Tibial nerve (tissue), 4 donors: Measurements from ENCODE around the gene ATAD3A. TPM values are rescaled to one million over a fixed set of nuclear protein-coding genes. Genes with fewer than 3 reads are reported as not detected.

ENCODE experiments used
- DNase-seq, 2 donors: peaks; one replicate each; pipeline ENCODE4 v3.0.0-alpha.2; 2019; ENCODE audit warnings: low spot score in 2 of 2
- H3K27ac ChIP-seq, 4 donors: fragments of 200-600 bp; sonication (generic) in 3 of 4; one replicate each; pipeline ENCODE4 v1.5.1; 2017 to 2019; ENCODE audit warnings: mild to moderate bottlenecking in 1 of 4
- H3K27me3 ChIP-seq, 2 donors: fragments of 200-600 bp; sonication (generic) in 1 of 2; one replicate each; pipeline versions ENCODE4 v1.5.1 to v1.6.0; 2017 to 2019
- H3K36me3 ChIP-seq, 3 donors: fragments of 200-600 bp; sonication (generic); one replicate each; pipeline ENCODE4 v1.5.1; 2018 to 2019
- H3K4me1 ChIP-seq, 4 donors: fragments of 200-600 bp; sonication (generic) in 3 of 4; one replicate each; pipeline ENCODE4 v1.5.1; 2017 to 2019
- H3K4me3 ChIP-seq, 4 donors: fragments of 200-600 bp; sonication (generic) in 3 of 4; one replicate each; pipeline ENCODE4 v1.5.1; 2017 to 2019; ENCODE audit warnings: mild to moderate bottlenecking in 1 of 4, moderate library complexity in 1 of 4
- H3K9me3 ChIP-seq, 4 donors: fragments of 200-600 bp; sonication (generic) in 3 of 4; one replicate each; pipeline ENCODE4 v1.5.1; 2017 to 2019
- CTCF ChIP-seq, 5 experiments: fragments of 200-600 bp in 3 of 5; fragments of 450-650 bp in 2 of 5; sonication (generic) in 3 of 5; IDR thresholded peaks; one replicate each; pipeline ENCODE4 v1.5.1; 2016 to 2019; ENCODE audit warnings: antibody characterized with exemption in 5 of 5, mild to moderate bottlenecking in 3 of 5, moderate library complexity in 2 of 5
- EP300 ChIP-seq, 2 donors: sonication (generic); formaldehyde crosslinking; IDR thresholded peaks; one replicate each; pipeline ENCODE4 v1.6.1; 2017; ENCODE audit warnings: antibody characterized with exemption in 2 of 2, mild to moderate bottlenecking in 1 of 2
- POLR2A ChIP-seq, 2 donors: fragments of 450-650 bp; IDR thresholded peaks; one replicate each; pipeline ENCODE4 v1.6.1; 2017; ENCODE audit warnings: antibody characterized with exemption in 2 of 2, mild to moderate bottlenecking in 2 of 2, moderate library complexity in 2 of 2
- WGBS, 2 donors: methylation state at CpG; one replicate each; pipeline ENCODE4 v1.1.5; 2018; 5-methylcytosine and 5-hydroxymethylcytosine counted together
- total RNA-seq, 4 donors: library from RNA; depleted of rRNA; stranded (reverse); fragments of >200 nt; gene quantifications; one replicate each; pipeline ENCODE4 v1.1.0, GENCODE V29; 2016

ATAD3A gene
- total RNA-seq, 4 donors from 2014 or later = 19.6 to 47.4 (median 27.0) TPM

DNA sequence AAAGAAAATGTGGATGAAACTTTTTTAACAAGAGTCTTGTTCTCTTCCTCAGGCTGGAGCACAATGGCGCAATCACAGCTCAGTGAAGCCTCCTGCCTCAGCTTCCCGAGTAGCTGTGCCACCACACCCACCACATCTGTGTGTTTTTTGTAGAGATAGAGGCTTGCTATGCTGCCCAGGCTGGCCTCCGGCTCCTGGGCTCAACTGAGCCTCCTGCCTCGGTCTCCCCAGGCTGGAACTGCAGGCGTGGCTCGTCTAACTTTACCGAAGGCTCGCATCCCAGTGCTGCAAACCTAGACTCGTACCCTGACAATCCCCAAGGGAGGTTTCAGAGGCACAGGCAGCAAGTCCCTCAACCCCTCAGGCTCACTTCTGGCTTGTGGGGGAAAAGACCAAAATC lies 48.2 kb downstream of the ATAD3A start:
- peaks cover 0 to 1% (median 0%) of the 10 kb centered on the region in 4 donors for H3K4me1 ChIP-seq
- TF ChIP-seq EP300 (IDR thresholded peaks at IDR 0.05) (no peak), CTCF (IDR thresholded peaks at IDR 0.05) (no peak), POLR2A (IDR thresholded peaks at IDR 0.05) (no peak)
- no peaks in the 10 kb centered on the region for H3K27me3 ChIP-seq
- H3K36me3 ChIP-seq = peaks cover 0 to 66% (median 8%) of the 10 kb centered on the region in 3 donors
- H3K27ac ChIP-seq = no peak overlapping the region
- no peak for DNase-seq
- H3K4me3 ChIP-seq = no peak overlapping the region
- 87 to 92% methylated on average over 9 of the region's 9 CpGs for WGBS, 2 donors
- H3K9me3 ChIP-seq = no peaks in the 10 kb centered on the region

DNA sequence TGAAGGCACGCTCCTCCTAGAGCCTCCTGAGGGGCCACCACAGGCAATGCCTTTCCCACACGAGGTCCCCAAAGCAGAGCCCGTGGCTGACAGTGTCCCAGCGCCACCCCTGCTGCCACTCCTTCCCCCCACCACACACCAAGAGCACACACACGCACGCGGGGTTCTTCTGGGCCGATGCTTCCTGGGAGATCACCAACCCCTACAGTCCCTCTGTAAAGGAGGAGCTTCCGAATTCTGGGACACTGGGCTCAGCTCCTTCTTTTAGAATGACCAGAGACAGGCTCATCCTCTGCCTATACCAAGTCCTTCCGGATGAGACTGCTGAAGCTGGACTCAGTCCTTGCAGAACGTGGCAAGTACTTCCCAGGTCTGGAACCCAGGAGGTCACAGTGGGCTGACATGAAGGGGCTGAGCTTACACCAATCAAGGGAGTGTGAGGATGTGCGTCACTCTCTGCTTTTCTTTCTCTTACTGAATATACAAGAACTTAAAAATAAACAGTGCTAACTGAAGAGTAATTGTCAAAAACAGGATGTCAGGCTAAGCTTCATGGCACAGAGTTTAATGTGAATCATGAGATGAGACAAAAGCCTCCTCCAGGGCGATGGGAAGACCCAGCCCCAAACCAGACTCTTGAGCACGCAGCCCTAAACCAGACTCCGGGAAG lies 50.0 kb downstream of the ATAD3A start:
- Histone ChIP-seq H3K4me1 (peaks cover 0 to 7% (median 0%) of the 10 kb centered on the region in 4 donors), H3K27ac (no peak overlapping the region), H3K36me3 (peaks cover 0 to 72% (median 8%) of the 10 kb centered on the region in 3 donors), H3K4me3 (no peak overlapping the region), H3K9me3 (no peaks in the 10 kb centered on the region), H3K27me3 (no peaks in the 10 kb centered on the region)
- TF ChIP-seq POLR2A (IDR thresholded peaks at IDR 0.05) (no peak), CTCF (IDR thresholded peaks at IDR 0.05) (no peak), EP300 (IDR thresholded peaks at IDR 0.05) (no peak)
- no peak for DNase-seq
- WGBS, 2 donors = 88 to 92% methylated on average over 15 of the region's 15 CpGs

GRCh38 chr1:1562556-1563195 lies 50.7 kb downstream of the ATAD3A start:
- H3K36me3 ChIP-seq = peaks cover 0 to 74% (median 8%) of the 10 kb centered on the region in 3 donors
- H3K27me3 ChIP-seq = no peaks in the 10 kb centered on the region
- 91 to 92% methylated on average over 15 to 21 of the region's 21 CpGs for WGBS, 2 donors
- H3K9me3 ChIP-seq = no peaks in the 10 kb centered on the region
- peaks cover 0 to 15% (median 0%) of the 10 kb centered on the region in 4 donors for H3K4me1 ChIP-seq
- no peak for DNase-seq
- no peak overlapping the region for H3K27ac ChIP-seq
- no peak overlapping the region for H3K4me3 ChIP-seq
- TF ChIP-seq EP300 (IDR thresholded peaks at IDR 0.05) (no peak), POLR2A (IDR thresholded peaks at IDR 0.05) (no peak), CTCF (IDR thresholded peaks at IDR 0.05) (no peak)

- Histone ChIP-seq H3K27me3 (no peaks in the 10 kb centered on the region), H3K27ac (no peak overlapping the region), H3K36me3 (peaks cover 0 to 74% (median 8%) of the 10 kb centered on the region in 3 donors), H3K4me1 (peaks cover 0 to 25% (median 3%) of the 10 kb centered on the region in 4 donors), H3K9me3 (no peaks in the 10 kb centered on the region), H3K4me3 (no peak overlapping the region)
- no peak for DNase-seq
- WGBS, 2 donors = 91 to 95% methylated on average over 12 of the region's 12 CpGs
- no peak for TF ChIP-seq CTCF (IDR thresholded peaks at IDR 0.05)
- TF ChIP-seq POLR2A (IDR thresholded peaks at IDR 0.05) = no peak
- TF ChIP-seq EP300 (IDR thresholded peaks at IDR 0.05) = no peak
Measured at GRCh38 chr1:1563688-1564087, 51.7 kb downstream of the ATAD3A start.

GRCh38 chr1:1564268-1564667 lies 52.3 kb downstream of the ATAD3A start:
- DNase-seq = no peak
- Histone ChIP-seq H3K9me3 (no peaks in the 10 kb centered on the region), H3K27ac (no peak overlapping the region), H3K4me1 (peaks cover 0 to 31% (median 3%) of the 10 kb centered on the region in 4 donors), H3K27me3 (no peaks in the 10 kb centered on the region), H3K36me3 (peaks cover 0 to 74% (median 8%) of the 10 kb centered on the region in 3 donors), H3K4me3 (no peak overlapping the region)
- TF ChIP-seq CTCF (IDR thresholded peaks at IDR 0.05) (no peak), POLR2A (IDR thresholded peaks at IDR 0.05) (no peak), EP300 (IDR thresholded peaks at IDR 0.05) (no peak)
- 81 to 88% methylated on average over 19 of the region's 19 CpGs for WGBS, 2 donors
